ENCODE measurements around the gene RNF175.
"Not testable (repeated sequence)": the region's sequence is repeated elsewhere in the genome, so short reads cannot be mapped to it uniquely, and the experiment has no call there.

Gene RNF175

DNA sequence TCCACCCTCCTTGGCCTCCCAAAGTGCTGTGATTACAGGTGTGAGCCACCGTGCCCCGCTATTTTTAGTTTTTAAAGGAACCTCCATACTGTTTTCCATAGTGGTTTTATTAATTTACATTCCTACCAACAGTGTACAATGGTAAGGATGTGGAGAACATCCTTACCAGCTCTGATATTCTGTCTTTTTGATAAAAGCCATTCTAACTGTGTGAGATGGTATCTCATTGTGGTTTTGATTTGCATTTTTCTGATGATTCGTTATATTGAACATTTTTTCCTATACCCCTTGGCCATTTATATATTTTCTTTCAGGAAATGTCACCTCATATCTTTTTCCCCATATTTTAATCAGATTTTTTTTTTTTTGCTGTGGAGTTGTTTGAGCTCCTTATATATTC is 90.0 kb downstream of the RNF175 start:
- DNase-seq: no peak

DNA sequence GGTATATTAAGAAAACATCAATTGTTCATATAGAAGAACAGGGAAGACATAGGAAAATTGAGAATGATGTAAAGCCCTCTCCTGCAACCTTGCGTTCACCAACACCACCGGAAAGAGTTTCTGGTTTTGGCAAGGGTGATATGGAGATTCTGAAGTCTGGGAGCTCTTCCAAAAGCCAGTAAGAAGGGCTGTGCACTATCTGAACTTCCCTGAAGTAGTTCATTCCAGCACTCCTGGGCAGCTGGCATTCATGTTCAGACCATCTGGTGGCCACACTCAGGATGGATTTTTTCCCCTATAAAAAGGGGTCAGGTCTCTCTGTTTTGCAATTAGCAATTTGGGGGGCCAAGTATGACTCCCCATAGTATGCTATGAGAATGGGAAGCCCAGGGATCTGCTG is 91.2 kb downstream of the RNF175 start:
- no peak for DNase-seq

DNA sequence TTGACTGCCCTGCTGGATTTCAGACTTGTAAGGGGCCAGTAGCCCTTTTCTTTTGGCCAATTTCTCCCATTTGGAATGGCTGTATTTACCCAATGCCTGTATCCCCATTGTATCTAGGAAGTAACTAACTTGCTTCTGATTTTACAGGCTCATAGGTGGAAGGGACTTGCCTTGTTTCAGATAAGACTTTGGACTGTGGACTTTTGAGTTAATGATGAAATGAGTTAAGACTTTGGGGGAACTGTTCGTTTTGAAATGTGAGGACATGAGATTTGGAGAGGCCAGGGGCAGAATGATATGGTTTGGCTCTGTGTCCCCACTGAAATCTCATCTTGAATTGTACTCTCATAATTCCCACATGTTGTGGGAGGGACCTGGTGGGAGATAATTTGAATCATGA is 93.3 kb downstream of the RNF175 start:
- DNase-seq: not testable (repeated sequence)

DNA sequence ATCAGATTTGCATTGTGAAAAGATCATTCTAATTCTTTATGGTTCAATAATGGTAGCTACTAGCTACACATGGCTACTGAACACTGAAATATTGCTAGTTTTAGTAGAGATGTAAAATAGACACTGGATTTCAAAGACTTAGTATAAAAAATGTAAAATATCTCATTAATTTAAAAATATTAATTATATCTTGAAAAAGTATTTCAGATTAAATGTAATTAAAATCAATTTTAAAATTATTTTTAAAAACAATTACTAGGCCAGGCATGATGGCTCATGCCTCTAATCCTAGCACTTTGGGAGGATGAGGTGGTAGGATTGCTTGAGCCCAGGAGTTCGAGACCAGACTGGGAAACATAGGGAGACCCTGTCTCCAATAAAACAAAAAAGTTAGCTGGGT is 96.2 kb downstream of the RNF175 start:
- DNase-seq: no peak

DNA sequence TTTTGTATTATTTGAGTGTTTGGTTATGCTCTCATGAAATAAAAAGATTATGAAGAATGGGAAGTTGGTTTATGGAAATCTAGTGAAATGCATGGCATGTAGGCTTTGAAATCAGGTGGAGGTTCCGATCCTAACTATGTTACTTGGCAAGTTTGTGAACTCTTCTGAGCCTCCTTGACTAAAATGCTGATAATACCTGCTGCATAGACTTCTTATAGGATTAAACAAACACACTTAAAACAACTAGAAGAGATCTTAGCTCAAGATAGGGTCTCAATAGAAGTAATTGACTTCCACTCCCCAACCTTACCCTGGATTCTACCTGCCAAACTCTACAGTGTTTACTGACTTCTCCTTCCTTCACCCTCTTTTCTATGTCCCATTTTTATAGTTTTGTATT is 97.9 kb downstream of the RNF175 start:
- DNase-seq: no peak

DNA sequence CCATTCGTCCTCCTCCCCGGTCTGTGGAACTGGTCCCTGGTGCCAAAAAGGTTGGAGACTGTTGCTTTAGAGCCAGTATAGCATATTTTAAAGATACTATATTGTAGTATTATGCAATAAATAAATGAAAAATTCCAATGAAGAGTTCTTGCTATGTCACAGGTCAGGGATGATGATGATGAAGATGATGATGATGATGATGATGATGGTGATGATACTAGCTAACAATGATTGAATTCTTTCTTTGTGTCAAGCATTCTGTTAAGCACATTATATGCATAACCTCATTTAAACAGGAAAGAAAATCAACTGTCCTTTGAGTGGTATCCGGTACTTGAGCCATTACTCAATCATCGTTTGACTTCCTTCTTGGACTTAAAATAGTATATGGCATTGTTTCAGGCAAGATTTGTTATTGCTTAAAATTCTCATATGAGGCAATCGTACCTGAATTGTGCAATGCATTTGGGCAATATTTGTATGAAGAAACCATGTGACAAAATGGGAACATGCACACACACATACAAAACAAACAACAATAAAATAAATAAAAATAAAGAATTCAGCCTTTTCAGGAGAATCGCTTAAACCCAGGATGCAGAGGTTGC is 98.5 kb downstream of the RNF175 start:
- DNase-seq: no peak
